ENCODE results near the gene SLC49A3. TPM values are rescaled to one million over a fixed set of nuclear protein-coding genes. Genes with fewer than 3 reads are reported as not detected.
A peak's percentile ranks its signal among the peaks of the same experiment; 100 is the strongest.

The SLC49A3 gene
- total and polyA plus RNA-seq, 2 of the 4 experiments (the other 2 are of a cell fraction): under 0.01 to 0.32 TPM

GRCh38 chr4:686413-687040, 2.4 kb downstream of the SLC49A3 start:
- H3K27ac ChIP-seq (ENCODE audit: insufficient read depth, low read length): no peak overlapping the region
- no peak overlapping the region for H2BK15ac ChIP-seq (ENCODE audit: low read depth, low read length)
- H3K9me1 ChIP-seq (ENCODE audit: insufficient read depth, low read length): peaks cover 9% of the 10 kb centered on the region
- H2AFZ ChIP-seq (replicated peaks; ENCODE audit: low read length, poor library complexity): peak overlapping the region; percentile 84
- no peak overlapping the region for H3K4me2 ChIP-seq (ENCODE audit: low read depth, low read length)
- H3K4ac ChIP-seq (ENCODE audit: low read depth, low read length): peak overlapping the region; percentile 1; the same call in 1 of the 2 replicates
- H4K20me1 ChIP-seq (ENCODE audit: insufficient read depth, low read length): no peaks in the 10 kb centered on the region
- no peak overlapping the region for H2BK5ac ChIP-seq (ENCODE audit: low read depth, low read length, poor library complexity, severe bottlenecking)
- peak overlapping the region; percentile 68 for H2AK5ac ChIP-seq (ENCODE audit: low read depth, low read length)
- peaks cover 12% of the 10 kb centered on the region for H3K4me1 ChIP-seq (ENCODE audit: control insufficient read depth, insufficient read depth, low read length)
- ChIA-PET POLR2A (ENCODE audit: unreplicated experiment) (interaction anchor here (0.9 kb wide), 1 partner anchor 12 kb away, joined by 3 read pairs; no protein-coding TSS in a partner anchor), CTCF (no interaction called here)
- no peak overlapping the region for H3K4me3 ChIP-seq (ENCODE audit: insufficient read depth, low read depth, low read length)
- peaks cover 2% of the 10 kb centered on the region; the same call in 1 of the 2 replicates for H3K27me3 ChIP-seq (ENCODE audit: control insufficient read depth, insufficient read depth, low read length)
- intact Hi-C loops (cut with micrococcal nuclease): no loop called here
- no peak overlapping the region for H4K91ac ChIP-seq (ENCODE audit: insufficient read depth, low read depth, low read length)
- no TSS peak for BruUV-seq (replicated peaks)
- no peak overlapping the region for H2BK20ac ChIP-seq (ENCODE audit: low read depth, low read length)
- H2AK9ac ChIP-seq (replicated peaks; ENCODE audit: low read depth, low read length, poor library complexity): peak overlapping the region; percentile 85
- no peak overlapping the region for H4K8ac ChIP-seq (ENCODE audit: low read depth in 2 of 2, low read length in 2 of 2)
- no peak overlapping the region for H3K18ac ChIP-seq (ENCODE audit: low read depth, low read length)
- no peak for DNase-seq
- TF ChIP-seq RFX5 (IDR thresholded peaks at IDR 0.05; ENCODE audit: low read depth, low read length): no peak
- no peak for TF ChIP-seq MAZ (IDR thresholded peaks at IDR 0.05; ENCODE audit: borderline replicate concordance, low read depth, low read length)
- no peak for TF ChIP-seq FOS (IDR thresholded peaks at IDR 0.05; ENCODE audit: low read depth, low read length)
- no peak for TF ChIP-seq BHLHE40 (IDR thresholded peaks at IDR 0.05; ENCODE audit: low read depth, low read length)
- TF ChIP-seq USF2 (IDR thresholded peaks at IDR 0.05; ENCODE audit: low read depth, low read length): no peak
- TF ChIP-seq SMC3 (IDR thresholded peaks at IDR 0.05; ENCODE audit: low read depth, low read length): no peak
- no peak for TF ChIP-seq ELK1 (IDR thresholded peaks at IDR 0.05; ENCODE audit: borderline replicate concordance, low read depth, low read length)
- no peak for TF ChIP-seq POLR2A (IDR thresholded peaks at IDR 0.05; ENCODE audit: low read depth, low read length)
- TF ChIP-seq CHD1 (IDR thresholded peaks at IDR 0.05; ENCODE audit: low read depth, low read length): no peak
- no peak for TF ChIP-seq MAFK (IDR thresholded peaks at IDR 0.05; ENCODE audit: low read depth, low read length)
- H3K9me3 ChIP-seq (ENCODE audit: control insufficient read depth, insufficient read depth, low read length): no peaks in the 10 kb centered on the region
- in situ Hi-C loops (cut with MboI; ENCODE audit: low sequenced_read_pairs): no loop called here
- H3K23ac ChIP-seq (ENCODE audit: low read depth, low read length): no peak overlapping the region
- no peak overlapping the region for H3K56ac ChIP-seq (ENCODE audit: extremely low read depth, insufficient read depth, low read length)
- no peak overlapping the region for H3K14ac ChIP-seq (replicated peaks; ENCODE audit: low read depth, low read length)
- no peak overlapping the region for H3K9ac ChIP-seq (ENCODE audit: low read depth, low read length)
- peaks cover 0 to 4% of the 10 kb centered on the region in 2 experiments; a peak in 1 of 4 replicates for H3K79me1 ChIP-seq (ENCODE audit: low read depth in 1 of 2, low read length in 2 of 2)
- 95% methylated on average over 18 of the region's 31 CpGs; no CpG with 5 or more reads in 1 of the 2 experiments for WGBS, 2 experiments (ENCODE audit: extremely low coverage in 2 of 2, insufficient read length in 1 of 2)
- H2BK120ac ChIP-seq (ENCODE audit: low read depth, low read length): no peak overlapping the region
- no peak for ATAC-seq (ENCODE audit: low read depth)
- no peaks in the 10 kb centered on the region for H3K36me3 ChIP-seq (ENCODE audit: control insufficient read depth, insufficient read depth, low read length)
- H4K5ac ChIP-seq (ENCODE audit: low read depth, low read length): no peak overlapping the region
- dilution Hi-C loops (cut with HindIII; ENCODE audit: low sequenced_read_pairs, unreplicated experiment): no loop called here
